Measurements from ENCODE around the gene ANXA8L1.
"Not testable (repeated sequence)": the region's sequence is repeated elsewhere in the genome, so short reads cannot be mapped to it uniquely, and the experiment has no call there.

DNA sequence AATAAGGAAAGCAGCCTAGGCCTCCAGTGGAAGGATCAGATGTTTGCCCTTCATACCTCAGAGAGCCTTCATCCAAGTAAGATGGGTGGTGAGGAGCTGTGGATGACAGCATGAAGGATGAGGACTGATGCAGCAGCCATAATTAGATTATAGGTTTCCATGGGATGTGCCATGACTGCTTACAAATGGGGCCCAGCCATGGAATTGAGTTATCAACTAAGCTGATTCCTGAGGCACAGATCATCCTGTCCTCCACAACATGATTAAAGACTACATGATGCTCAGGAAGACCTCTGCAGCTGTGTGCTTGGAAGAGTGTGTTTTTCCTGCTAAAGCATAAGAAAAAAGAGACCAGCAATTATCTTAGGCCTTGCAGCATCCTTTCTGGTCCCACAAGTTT is 35.5 kb downstream of the ANXA8L1 start:
- TF ChIP-seq JUND (IDR thresholded peaks at IDR 0.05), result not testable (repeated sequence)
- TF ChIP-seq, protein P1, sequence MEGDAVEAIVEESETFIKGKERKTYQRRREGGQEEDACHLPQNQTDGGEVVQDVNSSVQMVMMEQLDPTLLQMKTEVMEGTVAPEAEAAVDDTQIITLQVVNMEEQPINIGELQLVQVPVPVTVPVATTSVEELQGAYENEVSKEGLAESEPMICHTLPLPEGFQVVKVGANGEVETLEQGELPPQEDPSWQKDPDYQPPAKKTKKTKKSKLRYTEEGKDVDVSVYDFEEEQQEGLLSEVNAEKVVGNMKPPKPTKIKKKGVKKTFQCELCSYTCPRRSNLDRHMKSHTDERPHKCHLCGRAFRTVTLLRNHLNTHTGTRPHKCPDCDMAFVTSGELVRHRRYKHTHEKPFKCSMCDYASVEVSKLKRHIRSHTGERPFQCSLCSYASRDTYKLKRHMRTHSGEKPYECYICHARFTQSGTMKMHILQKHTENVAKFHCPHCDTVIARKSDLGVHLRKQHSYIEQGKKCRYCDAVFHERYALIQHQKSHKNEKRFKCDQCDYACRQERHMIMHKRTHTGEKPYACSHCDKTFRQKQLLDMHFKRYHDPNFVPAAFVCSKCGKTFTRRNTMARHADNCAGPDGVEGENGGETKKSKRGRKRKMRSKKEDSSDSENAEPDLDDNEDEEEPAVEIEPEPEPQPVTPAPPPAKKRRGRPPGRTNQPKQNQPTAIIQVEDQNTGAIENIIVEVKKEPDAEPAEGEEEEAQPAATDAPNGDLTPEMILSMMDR (IDR thresholded peaks at IDR 0.05), result not testable (repeated sequence)
